RWPE2 (cell line): ENCODE measurements around the gene NRG2.

ENCODE experiments used
- ATAC-seq: fragments of 200-7000 bp; cut with Tn5 transposase; 3 replicates; pipeline ENCODE4 v1.9.1; 2021; ENCODE audit warnings: low read depth
- DNase-seq: peaks from one replicate; pipeline ENCODE4 v3.0.0-alpha.2; 2020; ENCODE audit warnings: low spot score
- H3K27ac ChIP-seq: fragments of 450-650 bp; 2 replicates; pipeline ENCODE4 v1.5.1; 2017; ENCODE audit warnings: mild to moderate bottlenecking; ENCODE audit not compliant: poor library complexity, severe bottlenecking
- H3K27me3 ChIP-seq: fragments of 250-450 bp; sonication (Bioruptor Pico); 2 replicates; pipeline ENCODE4 v1.5.1; 2021; ENCODE audit warnings: mild to moderate bottlenecking, moderate library complexity; ENCODE audit not compliant: insufficient read depth, poor library complexity, severe bottlenecking
- H3K36me3 ChIP-seq: fragments of 250-450 bp; sonication (Bioruptor Pico); 2 replicates; pipeline ENCODE4 v1.5.1; 2020; ENCODE audit warnings: low read depth, mild to moderate bottlenecking, moderate library complexity
- H3K4me1 ChIP-seq: fragments of 250-450 bp; sonication (Bioruptor Pico); 2 replicates; pipeline ENCODE4 v1.5.1; 2021; ENCODE audit warnings: mild to moderate bottlenecking, moderate library complexity; ENCODE audit not compliant: insufficient read depth, poor library complexity, severe bottlenecking
- H3K4me3 ChIP-seq: fragments of 250-450 bp; sonication (Bioruptor Pico); 2 replicates; pipeline ENCODE4 v1.5.1; 2021; ENCODE audit warnings: mild to moderate bottlenecking, moderate library complexity; ENCODE audit not compliant: severe bottlenecking
- H3K9me3 ChIP-seq: fragments of 250-450 bp; sonication (Bioruptor Pico); 2 replicates; pipeline ENCODE4 v1.5.1; 2021; ENCODE audit warnings: mild to moderate bottlenecking, moderate library complexity; ENCODE audit not compliant: severe bottlenecking
- TF ChIP-seq, protein P1 (sequence below): fragments of 450-650 bp; IDR thresholded peaks from one replicate; pipeline ENCODE4 v1.5.1; 2017; ENCODE audit warnings: mild to moderate bottlenecking, moderate library complexity; ENCODE audit not compliant: poor library complexity, severe bottlenecking

NRG2 gene

DNA sequence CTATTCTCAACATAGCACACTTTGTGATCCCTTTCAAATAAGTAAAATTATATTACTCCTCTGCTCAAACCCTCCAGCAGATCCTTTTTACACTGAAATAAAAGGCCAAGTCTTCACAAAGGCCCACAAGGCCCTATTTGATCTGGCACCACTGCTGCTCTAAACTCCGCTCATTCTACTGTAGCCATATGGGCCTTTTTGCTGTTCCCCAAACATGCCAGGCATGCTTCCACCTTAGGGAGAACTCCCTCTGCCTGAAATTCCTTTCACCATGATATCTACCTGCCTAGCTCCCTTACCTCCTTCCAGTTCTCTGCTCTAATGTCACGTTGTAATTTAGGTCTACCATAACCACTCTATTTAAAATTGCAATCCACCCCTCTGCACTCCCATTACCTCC is 28.3 kb downstream of the NRG2 start:
- no peaks in the 10 kb centered on the region for H3K36me3 ChIP-seq
- H3K4me1 ChIP-seq: no peaks in the 10 kb centered on the region
- no peaks in the 10 kb centered on the region for H3K27me3 ChIP-seq
- ATAC-seq (no peak), DNase-seq (no peak)
- no peak overlapping the region for H3K27ac ChIP-seq
- TF ChIP-seq, protein P1, sequence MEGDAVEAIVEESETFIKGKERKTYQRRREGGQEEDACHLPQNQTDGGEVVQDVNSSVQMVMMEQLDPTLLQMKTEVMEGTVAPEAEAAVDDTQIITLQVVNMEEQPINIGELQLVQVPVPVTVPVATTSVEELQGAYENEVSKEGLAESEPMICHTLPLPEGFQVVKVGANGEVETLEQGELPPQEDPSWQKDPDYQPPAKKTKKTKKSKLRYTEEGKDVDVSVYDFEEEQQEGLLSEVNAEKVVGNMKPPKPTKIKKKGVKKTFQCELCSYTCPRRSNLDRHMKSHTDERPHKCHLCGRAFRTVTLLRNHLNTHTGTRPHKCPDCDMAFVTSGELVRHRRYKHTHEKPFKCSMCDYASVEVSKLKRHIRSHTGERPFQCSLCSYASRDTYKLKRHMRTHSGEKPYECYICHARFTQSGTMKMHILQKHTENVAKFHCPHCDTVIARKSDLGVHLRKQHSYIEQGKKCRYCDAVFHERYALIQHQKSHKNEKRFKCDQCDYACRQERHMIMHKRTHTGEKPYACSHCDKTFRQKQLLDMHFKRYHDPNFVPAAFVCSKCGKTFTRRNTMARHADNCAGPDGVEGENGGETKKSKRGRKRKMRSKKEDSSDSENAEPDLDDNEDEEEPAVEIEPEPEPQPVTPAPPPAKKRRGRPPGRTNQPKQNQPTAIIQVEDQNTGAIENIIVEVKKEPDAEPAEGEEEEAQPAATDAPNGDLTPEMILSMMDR: no peak
- H3K4me3 ChIP-seq: no peak overlapping the region
- no peaks in the 10 kb centered on the region for H3K9me3 ChIP-seq

DNA sequence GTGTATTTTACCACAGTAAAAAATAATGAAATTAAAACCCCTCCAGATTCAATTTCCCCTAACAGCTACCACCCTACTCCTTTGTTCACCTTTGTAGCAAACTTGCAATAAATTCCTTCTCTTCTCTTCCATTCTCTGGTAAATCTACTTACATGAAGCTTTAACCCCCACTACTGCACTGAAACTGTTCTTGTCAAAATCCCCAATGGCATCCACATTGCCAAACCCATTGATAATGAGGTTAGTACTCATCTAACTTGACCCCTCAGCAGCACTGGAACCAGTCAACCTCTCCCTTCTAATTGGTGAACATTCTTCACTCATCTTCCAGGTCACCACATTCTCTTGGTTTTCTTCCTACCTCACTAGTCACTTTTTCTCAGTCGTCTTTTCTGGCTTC is 29.6 kb downstream of the NRG2 start:
- H3K27ac ChIP-seq: no peak overlapping the region
- no peak for DNase-seq
- no peak overlapping the region for H3K4me3 ChIP-seq
- no peaks in the 10 kb centered on the region for H3K9me3 ChIP-seq
- no peaks in the 10 kb centered on the region for H3K27me3 ChIP-seq
- no peak for ATAC-seq
- no peaks in the 10 kb centered on the region for H3K36me3 ChIP-seq
- no peaks in the 10 kb centered on the region for H3K4me1 ChIP-seq
- TF ChIP-seq, protein P1: no peak

- Histone ChIP-seq H3K4me1 (no peaks in the 10 kb centered on the region), H3K9me3 (no peaks in the 10 kb centered on the region), H3K27me3 (no peaks in the 10 kb centered on the region), H3K4me3 (no peak overlapping the region), H3K36me3 (no peaks in the 10 kb centered on the region), H3K27ac (no peak overlapping the region)
- ATAC-seq (no peak), DNase-seq (no peak)
- TF ChIP-seq, protein P1: no peak
These were observed 30.7 kb downstream of the NRG2 start for GRCh38 chr5:140012443-140012842.

DNA sequence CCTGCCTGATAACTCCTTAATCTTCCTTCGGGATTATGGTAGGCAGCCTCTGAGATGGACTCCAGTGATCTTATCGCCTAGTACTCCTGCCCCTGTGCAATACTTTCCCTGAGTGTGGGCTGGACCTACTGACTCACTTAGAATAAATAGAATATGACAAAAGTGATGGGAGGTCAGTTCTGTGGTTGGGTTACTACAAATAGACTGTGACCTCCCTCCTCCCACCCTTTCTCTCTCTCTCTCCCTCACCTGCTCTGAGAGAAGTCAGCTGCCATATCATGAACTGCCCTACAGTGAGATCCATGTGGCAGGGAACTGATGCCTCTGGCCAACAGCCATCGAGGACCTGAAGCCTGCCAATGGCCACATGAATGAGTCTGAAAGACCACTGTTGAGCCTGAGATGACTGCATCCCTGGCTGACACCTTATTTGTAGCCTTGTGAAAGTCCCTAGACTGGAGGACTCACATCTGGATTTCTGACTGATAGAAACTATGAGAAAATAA is 31.7 kb downstream of the NRG2 start:
- Histone ChIP-seq H3K4me3 (no peak overlapping the region), H3K4me1 (no peaks in the 10 kb centered on the region), H3K36me3 (no peaks in the 10 kb centered on the region), H3K27ac (no peak overlapping the region), H3K9me3 (no peaks in the 10 kb centered on the region), H3K27me3 (peaks cover 6% of the 10 kb centered on the region)
- TF ChIP-seq, protein P1: no peak
- DNase-seq (no peak), ATAC-seq (peak; percentile 64)

GRCh38 chr5:140010798-140011197 is 32.3 kb downstream of the NRG2 start:
- Histone ChIP-seq H3K4me1 (no peaks in the 10 kb centered on the region), H3K36me3 (no peaks in the 10 kb centered on the region), H3K4me3 (no peak overlapping the region), H3K9me3 (no peaks in the 10 kb centered on the region), H3K27me3 (peaks cover 6% of the 10 kb centered on the region), H3K27ac (no peak overlapping the region)
- DNase-seq (no peak), ATAC-seq (no peak)
- TF ChIP-seq, protein P1: no peak
